Spleen (tissue), 11 donors: ENCODE measurements around the gene PSENEN. TPM values are rescaled to one million over a fixed set of nuclear protein-coding genes. Genes with fewer than 3 reads are reported as not detected.

ENCODE experiments used
- DNase-seq: peaks from one replicate; pipeline ENCODE4 v3.0.0-alpha.2; 2020
- H3K27ac ChIP-seq, 8 donors: fragments of 200-600 bp; sonication (generic) in 7 of 8; 1 replicate in 4 of 8; 2 replicates in 4 of 8; pipeline versions ENCODE4 v1.5.0 to v1.8.0; 2016 to 2021; ENCODE audit warnings: inconsistent platforms in 4 of 8, mild to moderate bottlenecking in 4 of 8, moderate library complexity in 1 of 8
- H3K27me3 ChIP-seq, 7 donors: fragments of 200-600 bp; sonication (generic) in 6 of 7; replicated peaks in 1 of 7; 1 replicate in 4 of 7; 2 replicates in 3 of 7; pipeline versions ENCODE4 v1.5.0 to v1.8.0; 2016 to 2021; ENCODE audit warnings: inconsistent platforms in 3 of 7, mild to moderate bottlenecking in 1 of 7
- H3K36me3 ChIP-seq, 6 donors: fragments of 200-600 bp; sonication (generic) in 5 of 6; 1 replicate in 4 of 6; 2 replicates in 2 of 6; pipeline versions ENCODE4 v1.5.0 to v1.8.0; 2016 to 2021; ENCODE audit warnings: inconsistent platforms in 2 of 6
- H3K4me1 ChIP-seq, 6 donors: fragments of 200-600 bp; sonication (generic) in 5 of 6; 1 replicate in 3 of 6; 2 replicates in 3 of 6; pipeline versions ENCODE4 v1.5.0 to v1.8.0; 2016 to 2021; ENCODE audit warnings: inconsistent platforms in 3 of 6
- H3K4me3 ChIP-seq, 8 donors: fragments of 200-600 bp; sonication (generic) in 7 of 8; 1 replicate in 4 of 8; 2 replicates in 4 of 8; pipeline versions ENCODE4 v1.5.0 to v1.8.0; 2016 to 2021; ENCODE audit warnings: inconsistent platforms in 4 of 8, mild to moderate bottlenecking in 4 of 8, moderate library complexity in 2 of 8
- H3K9me3 ChIP-seq, 8 donors: fragments of 200-600 bp; sonication (generic) in 7 of 8; 1 replicate in 4 of 8; 2 replicates in 4 of 8; pipeline versions ENCODE4 v1.5.0 to v1.8.0; 2016 to 2021; ENCODE audit warnings: inconsistent platforms in 4 of 8
- POLR2A ChIP-seq, 3 donors: fragments of 450-650 bp; IDR thresholded peaks; one replicate each; pipeline ENCODE4 v1.5.1; 2017; ENCODE audit warnings: antibody characterized with exemption in 3 of 3, mild to moderate bottlenecking in 1 of 3
- POLR2AphosphoS5 ChIP-seq, 3 donors: sonication (generic); formaldehyde crosslinking; IDR thresholded peaks; one replicate each; pipeline ENCODE4 v1.5.1; 2017; ENCODE audit warnings: antibody characterized with exemption in 3 of 3
- WGBS, 5 donors: extraction: QIAGEN DNeasy Blood & Tissue Kit in 3 of 5; methylation state at CpG; one replicate each; pipeline versions ENCODE4 v1.1.5 to v1.1.7; 2013 to 2018; 5-methylcytosine and 5-hydroxymethylcytosine counted together
- intact Hi-C: fragments of 100-400 bp; cut with DNase I; formaldehyde crosslinking; loops from one replicate; pipeline ENCODE4 v1.15.0; 2023; ENCODE audit warnings: low total_unique reads
- polyA plus RNA-seq, 3 donors: library from polyadenylated mRNA; stranded (reverse); fragments of 200-250 nt; gene quantifications; one replicate each; pipeline ENCODE4 v1.2.1, GENCODE V29; 2013
- total RNA-seq, 7 donors: library from RNA; depleted of rRNA in 3 of 7; stranded (reverse); fragments of >200 nt in 3 of 7; fragmentation: NEBNext Ultra II Directional in 4 of 7; extraction: Animal tissue kit (Norgen Biotek cat#: 25700) in 4 of 7; gene quantifications; one replicate each; pipeline versions ENCODE4 v1.1.0 to v1.2.1, GENCODE V29; 2016 to 2021
- TF ChIP-seq, protein P1 (sequence below), 11 experiments: fragments of 200-600 bp in 7 of 11; fragments of 450-650 bp in 4 of 11; sonication (generic) in 4 of 11; IDR thresholded peaks in 8 of 11; conservative IDR thresholded peaks in 3 of 11; 1 replicate in 7 of 11; 2 replicates in 4 of 11; pipeline versions ENCODE4 v1.4.0 to v1.8.0; 2016 to 2021; ENCODE audit warnings: antibody characterized with exemption in 11 of 11, inconsistent platforms in 4 of 11, mild to moderate bottlenecking in 1 of 11
- donor health status: healthy with polysubstance abuse.
- donor health status: DM: no; HTN: no; CAD: no; lungs with moderate emphysema.
- donor health status: DM: no; HTN: no; CAD: no.
- donor health status: Bipolar disorder and iron deficiency.
- donor health status: healthy.
- donor health status: DM: no; HTN: no; CAD: no.
- donor health status: DM: yes; HTN: yes; CAD: no.

PSENEN gene
- total and polyA plus RNA-seq, 10 donors: 37.5 to 71.3 (median 51.0) TPM

DNA sequence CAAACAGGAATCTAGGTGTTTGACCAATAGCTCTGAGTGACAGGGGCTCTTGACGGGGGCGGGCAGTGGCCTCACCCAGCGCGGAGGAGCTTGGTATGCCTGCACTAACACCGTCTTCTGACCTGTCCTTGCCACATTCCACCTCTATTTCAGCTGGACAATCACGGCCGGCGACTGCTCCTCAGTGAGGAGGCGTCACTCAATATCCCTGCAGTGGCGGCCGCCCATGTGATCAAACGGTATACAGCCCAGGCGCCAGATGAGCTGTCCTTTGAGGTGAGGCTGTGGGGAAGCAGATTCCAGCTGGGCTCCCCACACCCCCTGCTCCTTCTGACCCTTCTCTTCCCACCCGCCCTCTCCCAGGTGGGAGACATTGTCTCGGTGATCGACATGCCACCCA lies 34.6 kb downstream of the PSENEN start:
- TF ChIP-seq POLR2A (IDR thresholded peaks at IDR 0.05): no peak
- no peak for TF ChIP-seq POLR2AphosphoS5 (IDR thresholded peaks at IDR 0.05)
- H3K9me3 ChIP-seq: no peaks in the 10 kb centered on the region
- H3K4me3 ChIP-seq: no peak overlapping the region
- peaks cover 0 to 73% (median 25%) of the 10 kb centered on the region in 6 donors for H3K36me3 ChIP-seq
- intact Hi-C loops: no loop called here
- DNase-seq: no peak
- no peak overlapping the region for H3K27ac ChIP-seq
- WGBS, 5 donors: 92 to 98% (median 94%) methylated on average over 15 to 16 of the region's 16 CpGs
- H3K27me3 ChIP-seq: no peaks in the 10 kb centered on the region
- H3K4me1 ChIP-seq: peaks cover 0 to 15% (median 10%) of the 10 kb centered on the region in 6 donors

DNA sequence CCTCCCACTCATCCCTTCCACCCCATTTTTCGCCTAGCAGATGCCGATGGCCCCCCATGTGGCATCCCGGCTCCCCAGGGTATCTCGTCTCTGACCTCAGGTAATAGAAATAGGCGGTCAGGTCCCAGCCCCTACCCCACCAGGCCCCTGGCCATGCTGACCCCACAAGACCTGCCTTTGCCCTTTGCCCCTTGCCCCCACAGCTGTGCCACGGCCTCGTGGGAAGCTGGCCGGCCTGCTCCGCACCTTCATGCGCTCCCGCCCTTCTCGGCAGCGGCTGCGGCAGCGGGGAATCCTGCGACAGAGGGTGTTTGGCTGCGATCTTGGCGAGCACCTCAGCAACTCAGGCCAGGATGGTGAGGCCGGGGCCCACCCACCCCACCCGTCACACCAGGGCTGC lies 35.3 kb downstream of the PSENEN start:
- intact Hi-C loops: no loop called here
- Histone ChIP-seq H3K27ac (no peak overlapping the region), H3K9me3 (no peaks in the 10 kb centered on the region), H3K27me3 (no peaks in the 10 kb centered on the region), H3K36me3 (peaks cover 0 to 79% (median 28%) of the 10 kb centered on the region in 6 donors), H3K4me1 (peaks cover 0 to 10% (median 9%) of the 10 kb centered on the region in 6 donors), H3K4me3 (no peak overlapping the region)
- no peak for DNase-seq
- TF ChIP-seq, protein P1, sequence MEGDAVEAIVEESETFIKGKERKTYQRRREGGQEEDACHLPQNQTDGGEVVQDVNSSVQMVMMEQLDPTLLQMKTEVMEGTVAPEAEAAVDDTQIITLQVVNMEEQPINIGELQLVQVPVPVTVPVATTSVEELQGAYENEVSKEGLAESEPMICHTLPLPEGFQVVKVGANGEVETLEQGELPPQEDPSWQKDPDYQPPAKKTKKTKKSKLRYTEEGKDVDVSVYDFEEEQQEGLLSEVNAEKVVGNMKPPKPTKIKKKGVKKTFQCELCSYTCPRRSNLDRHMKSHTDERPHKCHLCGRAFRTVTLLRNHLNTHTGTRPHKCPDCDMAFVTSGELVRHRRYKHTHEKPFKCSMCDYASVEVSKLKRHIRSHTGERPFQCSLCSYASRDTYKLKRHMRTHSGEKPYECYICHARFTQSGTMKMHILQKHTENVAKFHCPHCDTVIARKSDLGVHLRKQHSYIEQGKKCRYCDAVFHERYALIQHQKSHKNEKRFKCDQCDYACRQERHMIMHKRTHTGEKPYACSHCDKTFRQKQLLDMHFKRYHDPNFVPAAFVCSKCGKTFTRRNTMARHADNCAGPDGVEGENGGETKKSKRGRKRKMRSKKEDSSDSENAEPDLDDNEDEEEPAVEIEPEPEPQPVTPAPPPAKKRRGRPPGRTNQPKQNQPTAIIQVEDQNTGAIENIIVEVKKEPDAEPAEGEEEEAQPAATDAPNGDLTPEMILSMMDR (IDR thresholded peaks at IDR 0.05 in 8 of 11, conservative IDR thresholded peaks at IDR 0.05 in 3 of 11): no peak
- no peak for TF ChIP-seq POLR2A (IDR thresholded peaks at IDR 0.05)
- TF ChIP-seq POLR2AphosphoS5 (IDR thresholded peaks at IDR 0.05): no peak
- 93 to 98% (median 95%) methylated on average over 5 to 20 of the region's 20 CpGs for WGBS, 5 donors

- intact Hi-C loops: no loop called here
- DNase-seq: no peak
- Histone ChIP-seq H3K4me3 (no peak overlapping the region), H3K4me1 (peaks cover 0 to 1% (median 0%) of the 10 kb centered on the region in 6 donors), H3K27me3 (no peaks in the 10 kb centered on the region), H3K27ac (no peak overlapping the region), H3K36me3 (peaks cover 0 to 89% (median 28%) of the 10 kb centered on the region in 6 donors), H3K9me3 (no peaks in the 10 kb centered on the region)
- WGBS, 5 donors: 87 to 91% (median 90%) methylated on average over 8 to 9 of the region's 9 CpGs
- no peak for TF ChIP-seq POLR2A (IDR thresholded peaks at IDR 0.05)
- TF ChIP-seq POLR2AphosphoS5 (IDR thresholded peaks at IDR 0.05): no peak
- TF ChIP-seq, protein P1 (IDR thresholded peaks at IDR 0.05 in 8 of 11, conservative IDR thresholded peaks at IDR 0.05 in 3 of 11): no peak
Measured at GRCh38 chr19:35781650-35782049, 36.2 kb downstream of the PSENEN start.

DNA sequence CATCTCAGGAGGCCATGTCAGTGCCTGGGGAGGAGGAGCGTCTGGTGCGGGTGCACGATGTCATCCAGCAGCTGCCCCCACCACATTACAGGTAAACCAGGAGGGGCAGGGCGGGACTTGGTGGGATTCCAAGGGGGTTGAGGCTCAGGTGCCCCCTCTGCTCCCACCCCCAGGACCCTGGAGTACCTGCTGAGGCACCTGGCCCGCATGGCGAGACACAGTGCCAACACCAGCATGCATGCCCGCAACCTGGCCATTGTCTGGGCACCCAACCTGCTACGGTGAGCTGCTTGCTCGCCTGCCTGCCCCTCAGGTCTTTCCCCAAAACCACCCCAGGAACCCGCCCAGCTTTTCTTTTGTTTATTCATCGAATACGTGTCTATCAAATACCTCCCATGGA lies 37.1 kb downstream of the PSENEN start:
- TF ChIP-seq POLR2AphosphoS5 (IDR thresholded peaks at IDR 0.05) (no peak), POLR2A (IDR thresholded peaks at IDR 0.05) (no peak)
- TF ChIP-seq, protein P1 (IDR thresholded peaks at IDR 0.05 in 8 of 11, conservative IDR thresholded peaks at IDR 0.05 in 3 of 11): no peak
- intact Hi-C loops: no loop called here
- no peak overlapping the region for H3K27ac ChIP-seq
- no peaks in the 10 kb centered on the region for H3K27me3 ChIP-seq
- no peak overlapping the region for H3K4me3 ChIP-seq
- no peaks in the 10 kb centered on the region for H3K9me3 ChIP-seq
- no peak for DNase-seq
- H3K36me3 ChIP-seq: peaks cover 0 to 96% (median 28%) of the 10 kb centered on the region in 6 donors
- WGBS, 5 donors: 94 to 97% (median 96%) methylated on average over 11 to 12 of the region's 12 CpGs
- no peaks in the 10 kb centered on the region for H3K4me1 ChIP-seq
